Lower leg skin (tissue), 3 donors: ENCODE measurements around the gene ATG5.

Experiments used
- POLR2A ChIP-seq, 2 donors: fragments of 450-650 bp; IDR thresholded peaks; one replicate each; pipeline ENCODE4 v1.6.1; 2016 to 2017; ENCODE audit warnings: antibody characterized with exemption in 2 of 2, mild to moderate bottlenecking in 1 of 2, moderate library complexity in 1 of 2
- TF ChIP-seq, protein P1 (sequence below), 3 donors: fragments of 450-650 bp; IDR thresholded peaks; one replicate each; pipeline ENCODE4 v1.5.1; 2016; ENCODE audit warnings: antibody characterized with exemption in 3 of 3, mild to moderate bottlenecking in 3 of 3, moderate library complexity in 2 of 3

DNA sequence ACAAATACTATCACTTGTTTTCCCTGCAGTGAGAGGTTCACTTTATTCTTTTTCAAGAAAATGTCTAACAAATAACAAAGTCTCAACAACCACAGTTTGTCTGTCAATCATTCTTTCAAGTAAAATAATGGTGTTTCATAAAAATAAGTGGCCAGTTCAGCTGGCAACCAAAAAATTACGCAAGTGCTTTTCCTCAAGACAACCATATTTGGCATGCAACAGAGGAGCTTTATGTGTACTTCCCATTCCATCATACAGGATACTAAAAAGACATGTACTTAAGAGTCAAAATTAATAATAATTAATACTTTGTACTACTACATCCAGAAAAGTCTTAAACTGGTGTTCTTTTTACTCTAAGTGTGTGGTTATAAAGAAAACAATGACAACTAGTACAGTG lies 34.6 kb downstream of the ATG5 start:
- TF ChIP-seq, protein P1, sequence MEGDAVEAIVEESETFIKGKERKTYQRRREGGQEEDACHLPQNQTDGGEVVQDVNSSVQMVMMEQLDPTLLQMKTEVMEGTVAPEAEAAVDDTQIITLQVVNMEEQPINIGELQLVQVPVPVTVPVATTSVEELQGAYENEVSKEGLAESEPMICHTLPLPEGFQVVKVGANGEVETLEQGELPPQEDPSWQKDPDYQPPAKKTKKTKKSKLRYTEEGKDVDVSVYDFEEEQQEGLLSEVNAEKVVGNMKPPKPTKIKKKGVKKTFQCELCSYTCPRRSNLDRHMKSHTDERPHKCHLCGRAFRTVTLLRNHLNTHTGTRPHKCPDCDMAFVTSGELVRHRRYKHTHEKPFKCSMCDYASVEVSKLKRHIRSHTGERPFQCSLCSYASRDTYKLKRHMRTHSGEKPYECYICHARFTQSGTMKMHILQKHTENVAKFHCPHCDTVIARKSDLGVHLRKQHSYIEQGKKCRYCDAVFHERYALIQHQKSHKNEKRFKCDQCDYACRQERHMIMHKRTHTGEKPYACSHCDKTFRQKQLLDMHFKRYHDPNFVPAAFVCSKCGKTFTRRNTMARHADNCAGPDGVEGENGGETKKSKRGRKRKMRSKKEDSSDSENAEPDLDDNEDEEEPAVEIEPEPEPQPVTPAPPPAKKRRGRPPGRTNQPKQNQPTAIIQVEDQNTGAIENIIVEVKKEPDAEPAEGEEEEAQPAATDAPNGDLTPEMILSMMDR (IDR thresholded peaks at IDR 0.05), result no peak
- no peak for TF ChIP-seq POLR2A (IDR thresholded peaks at IDR 0.05)
